ENCODE results near the gene HRK. TPM values are rescaled to one million over a fixed set of nuclear protein-coding genes. Genes with fewer than 3 reads are reported as not detected.
"Not testable (repeated sequence)": the region's sequence is repeated elsewhere in the genome, so short reads cannot be mapped to it uniquely, and the experiment has no call there.

The HRK gene
- total RNA-seq, 1 donor from 2014 or later: 0.18 TPM

GRCh38 chr12:116827432-116827831 lies 53.8 kb downstream of the HRK start:
- no peak overlapping the region for H3K27ac ChIP-seq
- no peak for TF ChIP-seq CTCF (IDR thresholded peaks at IDR 0.05)
- DNase-seq (no peak), ATAC-seq (no peak)
- no peaks in the 10 kb centered on the region for H3K36me3 ChIP-seq
- intact Hi-C loops (cut with DNase I): no loop called here
- H3K4me3 ChIP-seq: no peak overlapping the region
- H3K4me1 ChIP-seq: no peaks in the 10 kb centered on the region
- no peaks in the 10 kb centered on the region for H3K27me3 ChIP-seq (ENCODE audit: low read depth)
- no peaks in the 10 kb centered on the region for H3K9me3 ChIP-seq

GRCh38 chr12:116821291-116821690 lies 60.0 kb downstream of the HRK start:
- Histone ChIP-seq H3K4me3 (no peak overlapping the region), H3K36me3 (no peaks in the 10 kb centered on the region), H3K27ac (no peak overlapping the region), H3K4me1 (peaks cover 20% of the 10 kb centered on the region), H3K9me3 (no peaks in the 10 kb centered on the region), H3K27me3 (ENCODE audit: low read depth) (no peaks in the 10 kb centered on the region)
- DNase-seq: no peak
- ATAC-seq: no peak
- intact Hi-C loops (cut with DNase I): no loop called here
- TF ChIP-seq CTCF (IDR thresholded peaks at IDR 0.05): no peak

- TF ChIP-seq CTCF (IDR thresholded peaks at IDR 0.05): no peak
- no peak for DNase-seq
- H3K36me3 ChIP-seq: no peaks in the 10 kb centered on the region
- H3K4me1 ChIP-seq: peaks cover 20% of the 10 kb centered on the region
- H3K9me3 ChIP-seq: no peaks in the 10 kb centered on the region
- peak overlapping the region; percentile 95 for H3K27ac ChIP-seq
- peak overlapping the region; percentile 78 for H3K4me3 ChIP-seq
- no peak for ATAC-seq
- no peaks in the 10 kb centered on the region for H3K27me3 ChIP-seq (ENCODE audit: low read depth)
- intact Hi-C loops (cut with DNase I): no loop called here
These were observed 61.1 kb downstream of the HRK start for GRCh38 chr12:116820064-116820656.

GRCh38 chr12:116818948-116819832 lies 62.1 kb downstream of the HRK start:
- Histone ChIP-seq H3K9me3 (no peaks in the 10 kb centered on the region), H3K4me3 (peak overlapping the region; percentile 78), H3K36me3 (no peaks in the 10 kb centered on the region), H3K27me3 (ENCODE audit: low read depth) (no peaks in the 10 kb centered on the region), H3K4me1 (peaks cover 20% of the 10 kb centered on the region), H3K27ac (peak overlapping the region; percentile 95)
- peak; percentile 91 for DNase-seq
- intact Hi-C loops (cut with DNase I): no loop called here
- peak; percentile 95 to 97 for ATAC-seq
- no peak for TF ChIP-seq CTCF (IDR thresholded peaks at IDR 0.05)

- DNase-seq (no peak), ATAC-seq (peak; percentile 3 to 7)
- no peak for TF ChIP-seq CTCF (IDR thresholded peaks at IDR 0.05)
- no peaks in the 10 kb centered on the region for H3K27me3 ChIP-seq (ENCODE audit: low read depth)
- H3K9me3 ChIP-seq: no peaks in the 10 kb centered on the region
- peaks cover 20% of the 10 kb centered on the region for H3K4me1 ChIP-seq
- H3K4me3 ChIP-seq: peak overlapping the region; percentile 78
- H3K36me3 ChIP-seq: no peaks in the 10 kb centered on the region
- intact Hi-C loops (cut with DNase I): no loop called here
- H3K27ac ChIP-seq: peak overlapping the region; percentile 95
These were observed 62.8 kb downstream of the HRK start for GRCh38 chr12:116818341-116818856.

- H3K27ac ChIP-seq; H3K4me3 ChIP-seq; DNase-seq; H3K9me3 ChIP-seq; ATAC-seq; intact Hi-C loops (cut with DNase I); H3K36me3 ChIP-seq; H3K27me3 ChIP-seq (ENCODE audit: low read depth): not testable (repeated sequence)
- peaks cover 14% of the 10 kb centered on the region for H3K4me1 ChIP-seq
These were observed 66.5 kb downstream of the HRK start for GRCh38 chr12:116814766-116815165.
